PFSK-1 (cell line): Measurements from ENCODE around the gene NRG3.

Experiments
- FOXP2 ChIP-seq: optimal IDR thresholded peaks from 2 replicates; pipeline ENCODE3; 2011; ENCODE audit warnings: borderline replicate concordance, control low read depth, inconsistent platforms; ENCODE audit not compliant: insufficient read depth; ENCODE audit errors: extremely low read length, extremely low read depth
- SIN3A ChIP-seq: IDR thresholded peaks from 2 replicates; pipeline ENCODE4 v1.6.1; 2012; ENCODE audit warnings: mild to moderate bottlenecking, low read length, moderate library complexity, borderline replicate concordance; ENCODE audit not compliant: insufficient read depth
- TAF1 ChIP-seq: IDR thresholded peaks from 2 replicates; pipeline ENCODE4 v1.6.1; 2012; ENCODE audit warnings: low read length, control low read depth, borderline replicate concordance; ENCODE audit not compliant: insufficient read depth

GRCh38 chr10:82353381-82353780 lies 478.4 kb downstream of the NRG3 start:
- TF ChIP-seq TAF1 (no peak), SIN3A (no peak), FOXP2 (no peak)
